Suprapubic skin (tissue), 4 donors: ENCODE results near the gene PRKN. TPM values are rescaled to one million over a fixed set of nuclear protein-coding genes. Genes with fewer than 3 reads are reported as not detected.

Experiments
- DNase-seq, 2 donors: peaks; one replicate each; pipeline ENCODE4 v3.0.0-alpha.2; 2019; ENCODE audit warnings: low spot score in 2 of 2
- H3K27ac ChIP-seq: fragments of 200-600 bp; sonication (generic); one replicate; pipeline ENCODE4 v1.5.1; 2019
- H3K27me3 ChIP-seq: fragments of 200-600 bp; sonication (generic); one replicate; pipeline ENCODE4 v1.5.1; 2019
- H3K36me3 ChIP-seq: fragments of 200-600 bp; sonication (generic); one replicate; pipeline ENCODE4 v1.5.1; 2019
- H3K4me1 ChIP-seq: fragments of 200-600 bp; sonication (generic); one replicate; pipeline ENCODE4 v1.5.1; 2019
- H3K4me3 ChIP-seq: fragments of 200-600 bp; sonication (generic); one replicate; pipeline ENCODE4 v1.5.1; 2019; ENCODE audit warnings: mild to moderate bottlenecking
- H3K9me3 ChIP-seq: fragments of 200-600 bp; sonication (generic); one replicate; pipeline ENCODE4 v1.5.1; 2019
- EP300 ChIP-seq: sonication (generic); formaldehyde crosslinking; IDR thresholded peaks from one replicate; pipeline ENCODE4 v1.6.1; 2017; ENCODE audit warnings: antibody characterized with exemption
- POLR2A ChIP-seq, 2 donors: fragments of 450-650 bp; IDR thresholded peaks; one replicate each; pipeline ENCODE4 v1.6.1; 2017; ENCODE audit warnings: antibody characterized with exemption in 2 of 2, mild to moderate bottlenecking in 2 of 2, moderate library complexity in 2 of 2
- POLR2AphosphoS5 ChIP-seq, 3 donors: sonication (generic); formaldehyde crosslinking; IDR thresholded peaks; one replicate each; pipeline ENCODE4 v1.6.1; 2017; ENCODE audit warnings: antibody characterized with exemption in 3 of 3
- WGBS: methylation state at CpG from one replicate; pipeline ENCODE4 v1.1.5; 2018; 5-methylcytosine and 5-hydroxymethylcytosine counted together
- total RNA-seq, 4 donors: library from RNA; depleted of rRNA; stranded (reverse); fragments of >200 nt; gene quantifications; one replicate each; pipeline ENCODE4 v1.1.0, GENCODE V29; 2016
- TF ChIP-seq, protein P1 (sequence below), 2 donors: fragments of 200-600 bp in 1 of 2; fragments of 450-650 bp in 1 of 2; sonication (generic) in 1 of 2; IDR thresholded peaks; one replicate each; pipeline ENCODE4 v1.5.1; 2016 to 2019; ENCODE audit warnings: antibody characterized with exemption in 2 of 2, mild to moderate bottlenecking in 1 of 2, moderate library complexity in 1 of 2

Gene PRKN
- total RNA-seq, 4 donors from 2014 or later, result 7.2 to 22.8 (median 14.4) TPM

- DNase-seq, result no peak
- WGBS, result 62% methylated on average over 3 of the region's 3 CpGs
- Histone ChIP-seq H3K4me3 (no peak overlapping the region), H3K27ac (no peak overlapping the region), H3K9me3 (no peaks in the 10 kb centered on the region), H3K36me3 (no peaks in the 10 kb centered on the region), H3K4me1 (no peaks in the 10 kb centered on the region), H3K27me3 (no peaks in the 10 kb centered on the region)
- TF ChIP-seq POLR2A (IDR thresholded peaks at IDR 0.05), result no peak
- TF ChIP-seq EP300, result no peak
- no peak for TF ChIP-seq POLR2AphosphoS5 (IDR thresholded peaks at IDR 0.05)
- TF ChIP-seq, protein P1, sequence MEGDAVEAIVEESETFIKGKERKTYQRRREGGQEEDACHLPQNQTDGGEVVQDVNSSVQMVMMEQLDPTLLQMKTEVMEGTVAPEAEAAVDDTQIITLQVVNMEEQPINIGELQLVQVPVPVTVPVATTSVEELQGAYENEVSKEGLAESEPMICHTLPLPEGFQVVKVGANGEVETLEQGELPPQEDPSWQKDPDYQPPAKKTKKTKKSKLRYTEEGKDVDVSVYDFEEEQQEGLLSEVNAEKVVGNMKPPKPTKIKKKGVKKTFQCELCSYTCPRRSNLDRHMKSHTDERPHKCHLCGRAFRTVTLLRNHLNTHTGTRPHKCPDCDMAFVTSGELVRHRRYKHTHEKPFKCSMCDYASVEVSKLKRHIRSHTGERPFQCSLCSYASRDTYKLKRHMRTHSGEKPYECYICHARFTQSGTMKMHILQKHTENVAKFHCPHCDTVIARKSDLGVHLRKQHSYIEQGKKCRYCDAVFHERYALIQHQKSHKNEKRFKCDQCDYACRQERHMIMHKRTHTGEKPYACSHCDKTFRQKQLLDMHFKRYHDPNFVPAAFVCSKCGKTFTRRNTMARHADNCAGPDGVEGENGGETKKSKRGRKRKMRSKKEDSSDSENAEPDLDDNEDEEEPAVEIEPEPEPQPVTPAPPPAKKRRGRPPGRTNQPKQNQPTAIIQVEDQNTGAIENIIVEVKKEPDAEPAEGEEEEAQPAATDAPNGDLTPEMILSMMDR (IDR thresholded peaks at IDR 0.05), result no peak
Measured at GRCh38 chr6:161716176-161716575, 1011.4 kb downstream of the PRKN start.

GRCh38 chr6:161711938-161712337 lies 1015.6 kb downstream of the PRKN start:
- no peak for DNase-seq
- Histone ChIP-seq H3K4me1 (no peaks in the 10 kb centered on the region), H3K36me3 (no peaks in the 10 kb centered on the region), H3K27ac (no peak overlapping the region), H3K27me3 (no peaks in the 10 kb centered on the region), H3K9me3 (no peaks in the 10 kb centered on the region), H3K4me3 (no peak overlapping the region)
- WGBS, result 64% methylated on average over 1 of the region's 1 CpG
- TF ChIP-seq EP300, result no peak
- TF ChIP-seq, protein P1 (IDR thresholded peaks at IDR 0.05), result no peak
- no peak for TF ChIP-seq POLR2A (IDR thresholded peaks at IDR 0.05)
- TF ChIP-seq POLR2AphosphoS5 (IDR thresholded peaks at IDR 0.05), result no peak

- no peaks in the 10 kb centered on the region for H3K4me1 ChIP-seq
- no peak overlapping the region for H3K4me3 ChIP-seq
- no peaks in the 10 kb centered on the region for H3K27me3 ChIP-seq
- H3K27ac ChIP-seq, result no peak overlapping the region
- no peak for DNase-seq
- no peaks in the 10 kb centered on the region for H3K36me3 ChIP-seq
- no peak for TF ChIP-seq POLR2A (IDR thresholded peaks at IDR 0.05)
- no peak for TF ChIP-seq POLR2AphosphoS5 (IDR thresholded peaks at IDR 0.05)
- TF ChIP-seq, protein P1 (IDR thresholded peaks at IDR 0.05), result no peak
- TF ChIP-seq EP300, result no peak
- no peaks in the 10 kb centered on the region for H3K9me3 ChIP-seq
Measured at GRCh38 chr6:161711515-161711914, 1016.1 kb downstream of the PRKN start.

- no peak for DNase-seq
- Histone ChIP-seq H3K4me3 (no peak overlapping the region), H3K36me3 (no peaks in the 10 kb centered on the region), H3K27ac (no peak overlapping the region), H3K9me3 (no peaks in the 10 kb centered on the region), H3K4me1 (no peaks in the 10 kb centered on the region), H3K27me3 (no peaks in the 10 kb centered on the region)
- TF ChIP-seq, protein P1 (IDR thresholded peaks at IDR 0.05), result no peak
- TF ChIP-seq POLR2AphosphoS5 (IDR thresholded peaks at IDR 0.05) (no peak), POLR2A (IDR thresholded peaks at IDR 0.05) (no peak), EP300 (no peak)
- 92% methylated on average over 2 of the region's 2 CpGs for WGBS
Measured at GRCh38 chr6:161710698-161711097, 1016.9 kb downstream of the PRKN start.

DNA sequence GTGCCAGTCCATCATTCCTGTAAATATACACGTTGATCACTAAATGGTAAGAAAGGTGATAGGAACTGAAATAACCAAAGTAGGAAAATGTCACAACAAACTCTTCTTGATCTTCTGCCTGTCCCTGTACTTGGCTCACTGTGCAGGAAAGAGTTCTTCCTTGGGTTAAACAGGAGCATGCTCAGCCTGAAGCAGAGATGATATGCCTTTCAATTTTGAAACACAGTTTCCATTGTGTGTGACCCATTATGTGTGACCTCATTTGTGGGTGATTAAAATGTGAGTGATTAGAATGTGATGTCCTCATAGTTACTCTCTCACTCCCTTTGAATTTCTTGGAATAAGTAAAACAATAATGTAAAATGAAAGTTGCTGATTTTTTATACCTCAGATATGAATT lies 1026.5 kb downstream of the PRKN start:
- Histone ChIP-seq H3K9me3 (no peaks in the 10 kb centered on the region), H3K27me3 (no peaks in the 10 kb centered on the region), H3K4me1 (no peaks in the 10 kb centered on the region), H3K27ac (no peak overlapping the region), H3K36me3 (no peaks in the 10 kb centered on the region), H3K4me3 (no peak overlapping the region)
- no peak for TF ChIP-seq EP300
- no peak for TF ChIP-seq POLR2A (IDR thresholded peaks at IDR 0.05)
- TF ChIP-seq, protein P1 (IDR thresholded peaks at IDR 0.05), result no peak
- no peak for TF ChIP-seq POLR2AphosphoS5 (IDR thresholded peaks at IDR 0.05)
- no peak for DNase-seq
- 66% methylated on average over 1 of the region's 1 CpG for WGBS
